GM18867 (cell line): ENCODE results near the gene NKTR.
A peak's percentile ranks its signal among the peaks of the same experiment; 100 is the strongest.
"Not testable (repeated sequence)": the region's sequence is repeated elsewhere in the genome, so short reads cannot be mapped to it uniquely, and the experiment has no call there.

ENCODE experiments used
- ATAC-seq: cut with Tn5 transposase; IDR thresholded peaks from one replicate; pipeline ENCODE4 v1.9.1; 2021; ENCODE audit warnings: mild to moderate bottlenecking, moderate library complexity; ENCODE audit not compliant: unreplicated experiment

The NKTR gene

DNA sequence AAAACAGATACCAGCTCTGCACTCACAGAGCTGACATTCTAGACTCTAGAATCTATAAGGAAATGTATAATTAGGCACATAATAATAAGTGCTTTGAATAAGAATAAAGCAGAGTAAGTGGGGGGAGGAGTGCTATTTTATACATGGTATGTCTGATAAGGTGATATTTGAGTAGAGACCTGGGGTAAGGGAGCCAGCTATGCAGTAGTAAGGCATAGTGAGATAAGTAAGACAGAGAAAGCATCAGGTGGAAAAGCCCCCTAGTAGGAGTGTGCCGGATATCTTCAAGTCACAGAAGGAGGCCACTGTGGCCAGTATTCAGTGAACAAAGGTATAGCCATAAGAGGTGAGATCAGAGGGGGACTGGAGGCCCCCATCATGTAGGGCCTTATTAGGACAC, 6.9 kb upstream of the NKTR start:
- ATAC-seq = no peak

DNA sequence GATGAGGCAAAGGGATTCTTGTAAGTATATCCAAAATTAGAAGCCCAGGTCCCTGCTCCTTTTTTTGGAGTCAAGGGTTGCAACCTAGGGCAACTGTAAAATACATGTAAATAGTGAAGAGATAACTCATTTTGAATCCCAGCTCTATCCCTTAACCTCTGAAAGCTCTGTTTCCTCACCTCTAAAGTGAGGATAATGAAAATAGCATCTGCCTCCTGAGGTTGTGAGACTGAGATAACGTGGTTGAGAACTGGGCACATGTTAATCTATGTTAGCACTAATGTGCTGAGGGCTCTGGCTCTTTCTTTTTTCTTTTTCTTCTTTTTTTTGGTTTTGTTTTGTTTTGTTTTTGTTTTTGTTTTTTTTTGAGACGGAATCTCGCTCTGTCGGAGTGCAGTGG, 4.8 kb upstream of the NKTR start:
- ATAC-seq = no peak

DNA sequence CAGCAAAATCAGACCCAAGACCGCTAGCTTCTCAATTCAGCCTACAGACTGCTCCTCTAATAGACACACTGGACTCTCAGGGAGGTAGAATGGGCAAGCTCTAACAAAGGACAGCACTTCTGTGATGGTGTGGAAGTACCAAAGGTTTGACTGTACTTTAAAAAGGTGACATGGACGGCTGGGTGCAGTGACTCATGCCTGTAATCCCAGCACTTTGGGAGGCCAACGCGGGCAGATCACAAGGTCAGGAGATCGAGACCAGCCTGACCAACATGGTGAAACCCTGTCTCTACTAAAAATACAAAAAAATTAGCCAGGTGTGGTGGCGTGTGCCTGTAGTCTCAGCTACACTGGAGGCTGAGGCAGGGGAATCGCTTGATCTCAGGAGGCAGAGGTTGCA, 3.4 kb upstream of the NKTR start:
- not testable (repeated sequence) for ATAC-seq

GRCh38 chr3:42600958-42601675, 631 bp downstream of the NKTR start:
- ATAC-seq = peak; percentile 17

- ATAC-seq = no peak
These were observed 1.6 kb downstream of the NKTR start for GRCh38 chr3:42601896-42602581.

DNA sequence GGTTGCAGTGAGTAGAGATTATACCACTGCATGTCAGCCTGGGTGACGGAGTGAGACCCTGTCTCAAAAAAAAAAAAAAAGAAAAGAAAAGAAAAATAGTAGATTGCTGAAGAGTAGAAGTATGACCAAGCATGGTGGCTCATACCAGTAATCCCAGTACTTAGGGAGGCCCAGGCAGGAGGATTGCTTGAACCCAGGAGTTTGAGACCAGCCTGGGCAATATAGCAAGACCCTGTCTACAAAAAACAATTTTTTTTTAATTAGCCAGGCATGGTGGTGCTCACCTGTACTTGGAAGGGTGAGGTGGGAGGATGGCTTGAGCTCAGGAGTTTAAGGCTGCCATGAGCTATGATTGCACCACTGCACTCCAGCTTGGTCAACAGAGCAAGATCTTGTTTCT, 2.5 kb downstream of the NKTR start:
- ATAC-seq = no peak

GRCh38 chr3:42605546-42606173, 5.2 kb downstream of the NKTR start:
- ATAC-seq = no peak

DNA sequence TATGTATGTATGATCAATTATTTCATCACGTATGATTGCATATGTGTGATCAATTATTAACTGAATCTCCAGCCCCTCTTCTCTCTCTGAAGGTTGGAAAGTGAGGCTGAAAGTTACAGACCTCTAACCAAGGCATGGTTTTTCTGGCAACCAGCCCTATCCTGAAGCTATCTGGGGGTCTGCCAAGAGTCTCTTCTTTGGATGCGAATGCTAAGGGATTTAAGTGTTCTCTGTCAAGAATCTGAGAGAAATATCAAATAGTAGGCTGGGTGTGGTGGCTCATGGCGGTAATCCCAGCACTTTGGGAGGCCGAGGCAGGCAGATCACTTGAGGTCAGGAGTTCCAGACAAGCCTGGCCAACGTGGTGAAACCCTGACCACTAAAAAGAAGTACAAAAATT, 8.1 kb downstream of the NKTR start:
- ATAC-seq = no peak

- ATAC-seq = no peak
These were observed 10.5 kb downstream of the NKTR start for GRCh38 chr3:42610976-42611375.

DNA sequence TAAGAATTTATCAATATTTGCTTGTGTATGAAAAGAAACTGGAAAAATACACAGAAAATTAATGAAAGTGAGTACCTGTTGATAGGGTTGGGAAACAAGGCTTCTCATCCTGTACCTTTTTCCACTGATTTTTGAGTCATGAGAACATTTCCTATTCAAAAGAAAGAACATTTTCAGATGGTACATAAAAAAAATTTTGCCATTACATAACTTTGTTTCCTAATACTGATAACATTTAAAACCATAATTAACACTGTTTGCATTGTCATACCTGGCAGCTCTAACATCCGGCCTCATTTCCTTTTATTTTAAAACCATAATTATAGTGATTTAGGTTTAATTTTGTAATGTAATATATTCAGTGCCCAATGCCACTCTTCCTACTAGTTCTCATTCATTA, 11.7 kb downstream of the NKTR start:
- no peak for ATAC-seq

DNA sequence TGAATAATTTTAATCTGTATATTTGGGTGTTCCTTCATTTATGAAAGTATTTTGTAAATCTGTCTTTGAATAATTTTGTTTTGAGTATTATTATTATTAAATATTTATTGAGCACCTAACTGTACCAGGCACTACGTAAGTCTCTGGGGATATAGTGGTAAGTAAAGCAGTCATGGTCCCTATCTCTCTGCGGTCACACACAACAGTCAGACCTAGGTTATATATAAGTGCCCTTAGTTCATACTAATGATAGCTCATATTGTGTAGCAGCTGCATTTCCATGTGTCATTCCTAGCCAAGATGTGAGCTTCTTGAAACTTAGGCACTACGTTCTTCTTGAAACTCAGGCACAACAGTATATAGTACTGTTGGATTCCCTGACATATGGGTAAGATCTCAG, 12.4 kb downstream of the NKTR start:
- ATAC-seq = peak; percentile 50

DNA sequence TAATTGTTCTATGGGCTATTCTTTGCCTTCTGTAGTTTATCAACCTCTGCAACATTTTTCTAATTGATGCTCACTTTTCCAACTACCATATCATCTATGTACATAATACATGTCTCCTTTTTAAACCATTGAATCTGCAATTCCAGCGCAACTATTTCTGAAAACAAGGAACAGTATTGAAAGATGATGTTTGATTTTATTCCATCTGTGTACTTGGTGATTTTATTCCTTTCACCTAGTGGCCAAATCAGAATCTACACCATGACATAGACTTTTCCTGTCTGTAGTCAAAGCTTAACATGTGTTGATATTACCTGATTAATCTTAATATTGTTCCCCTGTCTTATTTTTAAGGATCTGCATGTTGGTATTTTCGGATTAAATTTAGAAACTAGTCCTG, 13.0 kb downstream of the NKTR start:
- ATAC-seq = no peak

DNA sequence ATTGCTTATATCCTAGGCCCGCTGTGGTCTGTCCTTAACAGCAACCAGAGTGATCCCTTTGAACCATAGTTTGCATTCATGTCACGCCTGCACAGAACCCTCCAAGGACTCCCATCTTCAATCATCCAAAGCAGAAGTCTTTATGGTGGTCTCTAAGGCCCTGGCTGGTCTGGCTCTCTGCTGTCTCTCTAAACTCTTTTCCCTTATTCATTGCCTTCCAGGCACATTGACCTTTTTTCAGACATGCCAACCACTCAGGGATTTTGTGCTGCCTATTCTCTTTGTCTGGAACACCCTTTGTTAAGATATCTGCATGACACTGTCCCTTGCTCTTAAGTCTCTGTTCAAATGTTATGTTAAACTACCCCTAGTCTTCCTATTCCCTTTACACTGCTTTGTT, 31.1 kb downstream of the NKTR start:
- ATAC-seq = no peak

DNA sequence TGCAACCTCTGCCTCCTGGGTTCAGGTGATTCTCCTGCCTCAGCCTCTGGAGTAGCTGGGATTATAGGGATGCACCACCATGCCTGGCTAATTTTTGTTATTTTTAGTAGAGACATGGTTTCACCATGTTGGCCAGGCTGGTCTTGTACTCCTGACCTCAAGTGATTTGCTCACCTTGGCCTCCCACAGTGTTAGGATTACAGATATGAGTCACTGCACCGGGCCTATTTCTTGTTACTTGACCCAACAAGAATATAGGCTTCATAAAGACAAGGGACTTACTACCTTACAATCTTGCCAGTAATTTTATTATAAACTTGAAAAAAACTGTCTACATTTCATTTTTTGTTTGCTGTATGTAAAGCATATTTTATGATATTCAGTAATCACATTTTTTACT, 31.7 kb downstream of the NKTR start:
- no peak for ATAC-seq

GRCh38 chr3:42633544-42633943, 33.1 kb downstream of the NKTR start:
- no peak for ATAC-seq

GRCh38 chr3:42635111-42635510, 34.6 kb downstream of the NKTR start:
- ATAC-seq = no peak

DNA sequence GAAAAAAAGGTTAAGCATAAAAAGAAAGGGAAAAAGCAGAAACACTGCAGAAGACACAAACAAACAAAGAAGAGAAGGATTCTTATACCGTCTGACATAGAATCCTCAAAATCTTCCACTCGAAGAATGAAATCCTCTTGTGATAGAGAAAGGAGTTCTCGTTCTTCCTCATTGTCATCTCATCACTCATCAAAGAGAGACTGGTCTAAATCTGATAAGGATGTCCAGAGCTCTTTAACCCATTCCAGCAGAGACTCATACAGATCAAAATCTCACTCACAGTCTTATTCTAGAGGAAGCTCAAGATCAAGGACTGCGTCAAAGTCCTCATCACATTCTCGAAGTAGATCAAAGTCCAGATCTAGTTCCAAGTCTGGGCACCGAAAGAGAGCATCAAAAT, 36.5 kb downstream of the NKTR start:
- no peak for ATAC-seq

- ATAC-seq = peak; percentile 64
These were observed 37.9 kb downstream of the NKTR start for GRCh38 chr3:42638339-42638842.

GRCh38 chr3:42639192-42639591, 38.7 kb downstream of the NKTR start:
- ATAC-seq = no peak

DNA sequence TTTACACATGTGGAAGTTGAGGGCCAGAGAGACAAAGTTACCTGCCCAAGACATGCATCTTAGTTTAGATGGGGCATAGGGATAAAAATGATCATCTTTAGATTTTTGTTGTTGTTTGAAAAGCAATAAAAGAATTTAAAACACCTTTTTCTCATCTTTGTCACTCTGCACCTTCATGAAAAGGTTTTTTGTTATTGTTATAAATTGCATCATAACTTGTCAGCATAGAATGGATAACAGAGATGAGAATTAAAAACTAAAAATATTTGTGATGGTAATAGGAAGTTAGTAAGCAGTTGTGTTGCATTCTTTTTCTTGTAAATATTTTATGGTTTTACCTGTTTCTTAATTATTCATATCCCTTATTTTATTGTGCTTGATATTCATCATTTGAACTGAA, 39.6 kb downstream of the NKTR start:
- no peak for ATAC-seq

- ATAC-seq = no peak
These were observed 40.4 kb downstream of the NKTR start for GRCh38 chr3:42640771-42641370.
